Ovary (tissue), 3 donors: ENCODE measurements around the gene COPE.

Source experiments
- CTCF ChIP-seq, 3 donors: fragments of 450-650 bp in 2 of 3; fragments of 200-600 bp in 1 of 3; IDR thresholded peaks; one replicate each; pipeline versions ENCODE4 v1.5.1 to v1.8.0; 2016 to 2022; ENCODE audit warnings: antibody characterized with exemption in 3 of 3, mild to moderate bottlenecking in 1 of 3
- EP300 ChIP-seq: sonication (generic); formaldehyde crosslinking; IDR thresholded peaks from one replicate; pipeline ENCODE4 v1.6.1; 2017; ENCODE audit warnings: antibody characterized with exemption
- POLR2A ChIP-seq: fragments of 450-650 bp; IDR thresholded peaks from one replicate; pipeline ENCODE4 v1.6.1; 2017; ENCODE audit warnings: antibody characterized with exemption, mild to moderate bottlenecking, moderate library complexity
- donor health status: DM: no; HTN: no; CAD: no.

- TF ChIP-seq POLR2A: no peak
- TF ChIP-seq EP300: no peak
- TF ChIP-seq CTCF (IDR thresholded peaks at IDR 0.05): no peak
These were observed 5.7 kb downstream of the COPE start for GRCh38 chr19:18913466-18913865.
